Fibroblast of pulmonary artery (primary cell): ENCODE measurements around the gene KIAA1549.

ENCODE experiments used
- DNase-seq: peaks from one replicate; pipeline ENCODE4 v3.0.0-alpha.2; 2010; ENCODE audit warnings: low read depth
- H3K4me3 ChIP-seq: replicated peaks from 2 replicates; pipeline ENCODE4 v1.5.1; 2011; ENCODE audit warnings: low read depth, mild to moderate bottlenecking, control low read depth, low read length, moderate library complexity
- CTCF ChIP-seq: IDR thresholded peaks from 2 replicates; pipeline ENCODE4 v1.5.1; 2011; ENCODE audit warnings: mild to moderate bottlenecking, control low read depth, low read length, inconsistent platforms; ENCODE audit errors: missing control alignments

KIAA1549 gene

GRCh38 chr7:138957217-138957616 is 24.0 kb downstream of the KIAA1549 start:
- TF ChIP-seq CTCF: no peak
- H3K4me3 ChIP-seq: no peak overlapping the region
- DNase-seq: no peak

GRCh38 chr7:138954545-138955475 is 26.4 kb downstream of the KIAA1549 start:
- no peak for TF ChIP-seq CTCF
- DNase-seq: no peak
- no peak overlapping the region for H3K4me3 ChIP-seq

GRCh38 chr7:138952791-138953190 is 28.4 kb downstream of the KIAA1549 start:
- no peak overlapping the region for H3K4me3 ChIP-seq
- no peak for TF ChIP-seq CTCF
- DNase-seq: no peak

- no peak for DNase-seq
- no peak for TF ChIP-seq CTCF
- no peak overlapping the region for H3K4me3 ChIP-seq
Measured at GRCh38 chr7:138951953-138952352, 29.2 kb downstream of the KIAA1549 start.

GRCh38 chr7:138949421-138950088 is 31.6 kb downstream of the KIAA1549 start:
- TF ChIP-seq CTCF: no peak

GRCh38 chr7:138948403-138948802 is 32.8 kb downstream of the KIAA1549 start:
- DNase-seq: no peak
- no peak overlapping the region for H3K4me3 ChIP-seq
- TF ChIP-seq CTCF: no peak

More at GRCh38 chr7:138949421-138950088, 31.6 kb downstream of the KIAA1549 start:
- no peak for DNase-seq
- no peak overlapping the region for H3K4me3 ChIP-seq
